ENCODE results near the gene XPO1.

XPO1 gene

GRCh38 chr2:61538200-61538919, at the start of gene XPO1:
XPO1 (minus strand) TSS chr2:61538356; CDS start chr2:61533897, 4,459 bp downstream.
- TF ChIP-seq MAX (IDR thresholded peaks at IDR 0.05) (peak; percentile 67), TCF12 (IDR thresholded peaks at IDR 0.05; ENCODE audit: low read depth) (0 out of 2 replicates have a peak, but pooled peaks have one; percentile 37), YY1 (IDR thresholded peaks at IDR 0.05; ENCODE audit: low read depth) (peak; percentile 85), ZBTB7A (IDR thresholded peaks at IDR 0.05; ENCODE audit: low read depth) (no peak), EGR1 (IDR thresholded peaks at IDR 0.05) (peak; percentile 38; the same call in 1 of the 2 replicates), CREB1 (IDR thresholded peaks at IDR 0.05; ENCODE audit: low read depth) (0 out of 2 replicates have a peak, but pooled peaks have one; percentile 42), REST (IDR thresholded peaks at IDR 0.05; ENCODE audit: low read depth) (peak; percentile 22; the same call in 1 of the 2 replicates), RAD21 (IDR thresholded peaks at IDR 0.05; ENCODE audit: low read depth) (peak; percentile 1; the same call in 1 of the 2 replicates), TEAD4 (IDR thresholded peaks at IDR 0.05) (peak; percentile 36; the same call in 1 of the 2 replicates), USF1 (IDR thresholded peaks at IDR 0.05) (0 out of 2 replicates have a peak, but pooled peaks have one; percentile 4), FOXM1 (IDR thresholded peaks at IDR 0.05; ENCODE audit: borderline replicate concordance, low read depth) (no peak), CEBPB (IDR thresholded peaks at IDR 0.05) (no peak), NFIC (IDR thresholded peaks at IDR 0.05) (no peak), TAF1 (IDR thresholded peaks at IDR 0.05; ENCODE audit: low read depth) (peak; percentile 90), EP300 (IDR thresholded peaks at IDR 0.05; ENCODE audit: borderline replicate concordance) (peak; percentile 23; the same call in 1 of the 2 replicates)

- no peak for TF ChIP-seq CEBPB (IDR thresholded peaks at IDR 0.05)
- no peak for TF ChIP-seq REST (IDR thresholded peaks at IDR 0.05; ENCODE audit: low read depth)
- no peak for TF ChIP-seq EP300 (IDR thresholded peaks at IDR 0.05; ENCODE audit: borderline replicate concordance)
- TF ChIP-seq YY1 (IDR thresholded peaks at IDR 0.05; ENCODE audit: low read depth), result no peak
- no peak for TF ChIP-seq CREB1 (IDR thresholded peaks at IDR 0.05; ENCODE audit: low read depth)
- no peak for TF ChIP-seq TEAD4 (IDR thresholded peaks at IDR 0.05)
- no peak for TF ChIP-seq EGR1 (IDR thresholded peaks at IDR 0.05)
- TF ChIP-seq TCF12 (IDR thresholded peaks at IDR 0.05; ENCODE audit: low read depth), result no peak
- no peak for TF ChIP-seq FOXM1 (IDR thresholded peaks at IDR 0.05; ENCODE audit: borderline replicate concordance, low read depth)
- TF ChIP-seq NFIC (IDR thresholded peaks at IDR 0.05), result no peak
Measured at GRCh38 chr2:61585383-61585782, 47.2 kb upstream of the XPO1 start.

- TF ChIP-seq FOXM1 (IDR thresholded peaks at IDR 0.05; ENCODE audit: borderline replicate concordance, low read depth) (no peak), TAF1 (IDR thresholded peaks at IDR 0.05; ENCODE audit: low read depth) (no peak), RAD21 (IDR thresholded peaks at IDR 0.05; ENCODE audit: low read depth) (no peak), REST (IDR thresholded peaks at IDR 0.05; ENCODE audit: low read depth) (no peak), NFIC (IDR thresholded peaks at IDR 0.05) (no peak), TEAD4 (IDR thresholded peaks at IDR 0.05) (no peak), MAX (IDR thresholded peaks at IDR 0.05) (no peak), CREB1 (IDR thresholded peaks at IDR 0.05; ENCODE audit: low read depth) (no peak), EGR1 (IDR thresholded peaks at IDR 0.05) (no peak), TCF12 (IDR thresholded peaks at IDR 0.05; ENCODE audit: low read depth) (no peak), YY1 (IDR thresholded peaks at IDR 0.05; ENCODE audit: low read depth) (no peak), ZBTB7A (IDR thresholded peaks at IDR 0.05; ENCODE audit: low read depth) (no peak)
Measured at GRCh38 chr2:61582165-61582564, 44.0 kb upstream of the XPO1 start.

- TF ChIP-seq CREB1 (IDR thresholded peaks at IDR 0.05; ENCODE audit: low read depth) (no peak), RAD21 (IDR thresholded peaks at IDR 0.05; ENCODE audit: low read depth) (no peak), FOXM1 (IDR thresholded peaks at IDR 0.05; ENCODE audit: borderline replicate concordance, low read depth) (no peak), ZBTB7A (IDR thresholded peaks at IDR 0.05; ENCODE audit: low read depth) (no peak), TAF1 (IDR thresholded peaks at IDR 0.05; ENCODE audit: low read depth) (no peak), CEBPB (IDR thresholded peaks at IDR 0.05) (no peak), MAX (IDR thresholded peaks at IDR 0.05) (no peak)
Measured at GRCh38 chr2:61581716-61582115, 43.6 kb upstream of the XPO1 start.

Data from Ishikawa (cell line).